Naive thymus-derived CD4-positive, alpha-beta T cell (primary cell): ENCODE data around the gene IAH1. TPM values are rescaled to one million over a fixed set of nuclear protein-coding genes. Genes with fewer than 3 reads are reported as not detected.

Experiments used
- ATAC-seq: fragments of 150-1000 bp; cut with Tn5 transposase; 2 replicates; pipeline ENCODE4 v1.10.0; 2021; ENCODE audit warnings: mild to moderate bottlenecking, moderate library complexity
- CTCF ChIA-PET: fragments of 350-600 bp; sonication (Branson Sonifier 250); formaldehyde crosslinking; loops from one replicate; lab custom pipeline; 2021; ENCODE audit warnings: antibody characterized with exemption; lab: Charles Lee
- POLR2A ChIA-PET: fragments of 350-600 bp; sonication (Branson Sonifier 250); formaldehyde crosslinking; loops from one replicate; lab custom pipeline; 2021; ENCODE audit warnings: antibody characterized with exemption, inconsistent platforms; lab: Charles Lee
- DNase-seq, 9 donors: peaks; one replicate each; pipeline versions ENCODE4 v3.0.0 to v3.0.0-alpha.2; 2020 to 2022; ENCODE audit warnings: mixed read lengths in 1 of 9
- H3K27ac ChIP-seq: one replicate; pipeline ENCODE4 v1.7.0; 2013; ENCODE audit warnings: mild to moderate bottlenecking, low read depth, low read length, moderate library complexity
- H3K27me3 ChIP-seq, 2 donors: one replicate each; pipeline ENCODE4 v1.7.0; 2013; ENCODE audit warnings: low read length in 2 of 2, mild to moderate bottlenecking in 2 of 2, moderate library complexity in 2 of 2; ENCODE audit not compliant: control insufficient read depth in 2 of 2, insufficient read depth in 2 of 2
- H3K36me3 ChIP-seq, 3 experiments: 1 replicate in 2 of 3; 2 replicates in 1 of 3; pipeline ENCODE4 v1.7.0; 2013; ENCODE audit warnings: low read length in 3 of 3, mild to moderate bottlenecking in 3 of 3, moderate library complexity in 1 of 3; ENCODE audit not compliant: insufficient read depth in 3 of 3, control insufficient read depth in 2 of 3
- H3K4me1 ChIP-seq, 2 donors: one replicate each; pipeline ENCODE4 v1.7.0; 2013; ENCODE audit warnings: low read length in 2 of 2, mild to moderate bottlenecking in 2 of 2, moderate library complexity in 1 of 2; ENCODE audit not compliant: control insufficient read depth in 2 of 2, insufficient read depth in 2 of 2
- H3K4me3 ChIP-seq: 2 replicates; pipeline ENCODE4 v1.7.0; 2013; ENCODE audit warnings: mild to moderate bottlenecking, low read length
- H3K9me3 ChIP-seq, 3 experiments: 1 replicate in 2 of 3; 2 replicates in 1 of 3; pipeline ENCODE4 v1.7.0; 2013; ENCODE audit warnings: low read length in 3 of 3; ENCODE audit not compliant: control insufficient read depth in 2 of 3
- H3K27ac Mint-ChIP-seq, 9 donors: one replicate each; pipeline ENCODE4 v1.8.0; 2020 to 2022; ENCODE audit warnings: mixed read lengths in 9 of 9, mild to moderate bottlenecking in 8 of 9, moderate library complexity in 5 of 9, inconsistent platforms in 2 of 9
- H3K27me3 Mint-ChIP-seq, 5 donors: one replicate each; pipeline ENCODE4 v1.8.0; 2021 to 2022; ENCODE audit warnings: mixed read lengths in 5 of 5, mild to moderate bottlenecking in 1 of 5
- H3K36me3 Mint-ChIP-seq, 5 donors: one replicate each; pipeline ENCODE4 v1.8.0; 2020 to 2022; ENCODE audit warnings: mixed read lengths in 5 of 5, mild to moderate bottlenecking in 3 of 5, inconsistent platforms in 1 of 5
- H3K4me1 Mint-ChIP-seq, 7 donors: one replicate each; pipeline ENCODE4 v1.8.0; 2020 to 2022; ENCODE audit warnings: mixed read lengths in 7 of 7, mild to moderate bottlenecking in 3 of 7, inconsistent platforms in 1 of 7
- H3K4me3 Mint-ChIP-seq, 10 donors: one replicate each; pipeline ENCODE4 v1.8.0; 2020 to 2022; ENCODE audit warnings: mild to moderate bottlenecking in 10 of 10, mixed read lengths in 10 of 10, moderate library complexity in 6 of 10, inconsistent platforms in 2 of 10
- H3K9me3 Mint-ChIP-seq, 11 donors: one replicate each; pipeline ENCODE4 v1.8.0; 2020 to 2022; ENCODE audit warnings: mixed read lengths in 11 of 11, mild to moderate bottlenecking in 4 of 11, inconsistent platforms in 1 of 11, moderate library complexity in 1 of 11
- intact Hi-C, 2 donors: fragments of 100-400 bp; cut with micrococcal nuclease; formaldehyde crosslinking; loops; one replicate each; pipeline ENCODE4 v1.15.1; 2023
- polyA plus RNA-seq, 2 donors: library from polyadenylated mRNA; unstranded; fragments of 300-500 nt; fragmentation: Illumina TruSeq; gene quantifications; one replicate each; pipeline ENCODE4 v1.2.3, GENCODE V29; 2021
- total RNA-seq, 6 experiments: library from RNA in 5 of 6; stranded (reverse) in 5 of 6; gene quantifications; 1 replicate in 5 of 6; 2 replicates in 1 of 6; pipeline ENCODE4 v1.2.3 and lab custom pipeline; 2021 to 2026

The IAH1 gene
- total and polyA plus RNA-seq, 7 experiments from 2014 or later, result 43.9 to 77.5 (median 51.0) TPM

- Histone ChIP-seq H3K27ac (no peak overlapping the region), H3K36me3 (peaks cover 0 to 30% (median 15%) of the 10 kb centered on the region in 3 experiments), H3K4me1 (no peaks in the 10 kb centered on the region), H3K27me3 (no peaks in the 10 kb centered on the region), H3K9me3 (no peaks in the 10 kb centered on the region), H3K4me3 (no peak overlapping the region)
- intact Hi-C loops, result no loop called here
- ATAC-seq, result no peak
- no peak overlapping the region for H3K27ac Mint-ChIP-seq
- peaks cover 0 to 4% (median 0%) of the 10 kb centered on the region in 7 donors for H3K4me1 Mint-ChIP-seq
- ChIA-PET POLR2A (no interaction called here), CTCF (no interaction called here)
- DNase-seq, result no peak
- no peak overlapping the region for H3K4me3 Mint-ChIP-seq
- H3K27me3 Mint-ChIP-seq, result no peaks in the 10 kb centered on the region
- H3K9me3 Mint-ChIP-seq, result no peaks in the 10 kb centered on the region
- peaks cover 4 to 56% (median 31%) of the 10 kb centered on the region in 5 donors for H3K36me3 Mint-ChIP-seq
These were observed 53.8 kb downstream of the IAH1 start for GRCh38 chr2:9527995-9528787.

GRCh38 chr2:9532421-9532820 is 58.1 kb downstream of the IAH1 start:
- ATAC-seq, result no peak
- H3K9me3 Mint-ChIP-seq, result no peaks in the 10 kb centered on the region
- H3K36me3 Mint-ChIP-seq, result peaks cover 8 to 42% (median 22%) of the 10 kb centered on the region in 5 donors

GRCh38 chr2:9533663-9534062 is 59.3 kb downstream of the IAH1 start:
- Histone ChIP-seq H3K36me3 (peaks cover 5 to 8% (median 5%) of the 10 kb centered on the region in 3 experiments), H3K27ac (no peak overlapping the region), H3K27me3 (no peaks in the 10 kb centered on the region), H3K4me1 (no peaks in the 10 kb centered on the region), H3K4me3 (no peak overlapping the region), H3K9me3 (no peaks in the 10 kb centered on the region)
- POLR2A ChIA-PET, result interaction anchor here (0.6 kb wide), 1 partner anchor 21 kb away, joined by 3 read pairs; no protein-coding TSS in a partner anchor
- CTCF ChIA-PET, result no interaction called here
- Mint-ChIP-seq H3K4me1 (peaks cover 0 to 23% (median 15%) of the 10 kb centered on the region in 7 donors), H3K9me3 (no peaks in the 10 kb centered on the region), H3K4me3 (no peak overlapping the region), H3K36me3 (peaks cover 4 to 37% (median 18%) of the 10 kb centered on the region in 5 donors), H3K27ac (no peak overlapping the region), H3K27me3 (no peaks in the 10 kb centered on the region)
- intact Hi-C loops, result no loop called here
- DNase-seq (no peak), ATAC-seq (no peak)

More at GRCh38 chr2:9532421-9532820, 58.1 kb downstream of the IAH1 start:
- ChIA-PET CTCF (no interaction called here), POLR2A (no interaction called here)
- Histone ChIP-seq H3K27ac (no peak overlapping the region), H3K4me3 (no peak overlapping the region), H3K9me3 (no peaks in the 10 kb centered on the region), H3K4me1 (no peaks in the 10 kb centered on the region), H3K36me3 (peaks cover 5 to 8% (median 5%) of the 10 kb centered on the region in 3 experiments), H3K27me3 (no peaks in the 10 kb centered on the region)
- intact Hi-C loops, result no loop called here
- no peak overlapping the region for H3K27ac Mint-ChIP-seq
- H3K27me3 Mint-ChIP-seq, result no peaks in the 10 kb centered on the region
- peaks cover 0 to 15% (median 6%) of the 10 kb centered on the region in 7 donors for H3K4me1 Mint-ChIP-seq
- no peak overlapping the region for H3K4me3 Mint-ChIP-seq
- DNase-seq, result no peak

- Mint-ChIP-seq H3K27ac (peak overlapping the region in 1 of 9 donors; percentile 18), H3K4me1 (peaks cover 4 to 33% (median 21%) of the 10 kb centered on the region in 7 donors), H3K4me3 (no peak overlapping the region), H3K36me3 (peaks cover 4 to 30% (median 11%) of the 10 kb centered on the region in 5 donors), H3K27me3 (no peaks in the 10 kb centered on the region), H3K9me3 (no peaks in the 10 kb centered on the region)
- CTCF ChIA-PET, result interaction anchor here (0.6 kb wide), 1 partner anchor 9 kb away, joined by 3 read pairs; no protein-coding TSS in a partner anchor
- H3K27me3 ChIP-seq, result no peaks in the 10 kb centered on the region
- no peaks in the 10 kb centered on the region for H3K9me3 ChIP-seq
- no peak overlapping the region for H3K27ac ChIP-seq
- DNase-seq (no peak), ATAC-seq (no peak)
- intact Hi-C loops, result no loop called here
- H3K4me3 ChIP-seq, result no peak overlapping the region
- H3K4me1 ChIP-seq, result no peaks in the 10 kb centered on the region
- POLR2A ChIA-PET, result interaction anchor here (1.2 kb wide), 1 partner anchor 20 kb away, joined by 3 read pairs; the partner anchor contains the start of gene ADAM17
- peaks cover 4 to 5% (median 5%) of the 10 kb centered on the region in 3 experiments for H3K36me3 ChIP-seq
These were observed 60.8 kb downstream of the IAH1 start for GRCh38 chr2:9535177-9535576.

GRCh38 chr2:9536504-9536903 is 62.2 kb downstream of the IAH1 start:
- no peaks in the 10 kb centered on the region for H3K9me3 ChIP-seq
- DNase-seq (no peak), ATAC-seq (no peak)
- no peak overlapping the region for H3K27ac ChIP-seq
- H3K36me3 ChIP-seq, result peaks cover 4 to 5% (median 5%) of the 10 kb centered on the region in 3 experiments
- H3K9me3 Mint-ChIP-seq, result no peaks in the 10 kb centered on the region
- ChIA-PET POLR2A (interaction anchor here (1.0 kb wide), 1 partner anchor 14 kb away, joined by 3 read pairs; no protein-coding TSS in a partner anchor), CTCF (no interaction called here)
- peaks cover 4 to 36% (median 21%) of the 10 kb centered on the region in 7 donors for H3K4me1 Mint-ChIP-seq
- intact Hi-C loops, result no loop called here
- H3K27ac Mint-ChIP-seq, result peak overlapping the region in 4 of 9 donors; percentile 5 to 74 (median 27)
- H3K36me3 Mint-ChIP-seq, result peaks cover 4 to 30% (median 13%) of the 10 kb centered on the region in 5 donors
- no peaks in the 10 kb centered on the region for H3K27me3 Mint-ChIP-seq
- H3K4me3 Mint-ChIP-seq, result no peak overlapping the region
- H3K4me1 ChIP-seq, result no peaks in the 10 kb centered on the region
- no peaks in the 10 kb centered on the region for H3K27me3 ChIP-seq
- no peak overlapping the region for H3K4me3 ChIP-seq

GRCh38 chr2:9538000-9538507 is 63.7 kb downstream of the IAH1 start:
- intact Hi-C loops, result no loop called here
- H3K27ac ChIP-seq, result no peak overlapping the region
- H3K27me3 Mint-ChIP-seq, result no peaks in the 10 kb centered on the region
- peaks cover 4 to 30% (median 11%) of the 10 kb centered on the region in 5 donors for H3K36me3 Mint-ChIP-seq
- H3K4me3 ChIP-seq, result no peak overlapping the region
- ChIA-PET CTCF (no interaction called here), POLR2A (interaction anchor here (0.6 kb wide), 1 partner anchor 112 kb away, joined by 3 read pairs; no protein-coding TSS in a partner anchor)
- H3K4me1 ChIP-seq, result no peaks in the 10 kb centered on the region
- ATAC-seq (peak; percentile 63), DNase-seq (no peak)
- H3K9me3 ChIP-seq, result no peaks in the 10 kb centered on the region
- H3K27me3 ChIP-seq, result no peaks in the 10 kb centered on the region
- no peaks in the 10 kb centered on the region for H3K9me3 Mint-ChIP-seq
- no peak overlapping the region for H3K4me3 Mint-ChIP-seq
- H3K36me3 ChIP-seq, result peaks cover 4 to 5% (median 5%) of the 10 kb centered on the region in 3 experiments
- H3K27ac Mint-ChIP-seq, result peak overlapping the region in 1 of 9 donors; percentile 13
- peaks cover 4 to 38% (median 23%) of the 10 kb centered on the region in 7 donors for H3K4me1 Mint-ChIP-seq
